K562 (cell line): ENCODE measurements around the gene ABCG1. TPM values are rescaled to one million over a fixed set of nuclear protein-coding genes. Genes with fewer than 3 reads are reported as not detected.

Experiments
- ATAC-seq: fragments of 200-7000 bp; cut with Tn5 transposase; 3 replicates; pipeline ENCODE4 v1.9.1; 2020; ENCODE audit warnings: moderate library complexity
- BruUV-seq: library from RNA; stranded (reverse); fragments of 400-500 nt; replicated peaks from 2 replicates; lab custom pipeline; 2021; lab: Mats Ljungman, UMichigan
- CTCF ChIA-PET: fragments of 300-600 bp; formaldehyde crosslinking; extraction: SDS; loops from one replicate; lab custom pipeline; 2021; ENCODE audit warnings: low intra/inter-chr PET ratio; lab: Yijun Ruan, JAX
- POLR2A ChIA-PET: fragments of 300-600, 350-650 bp; sonication (Branson Sonifier 250); formaldehyde crosslinking; extraction: SDS; loops from one replicate; lab custom pipeline; 2021; ENCODE audit warnings: antibody characterized with exemption, inconsistent platforms; lab: Yijun Ruan, JAX
- DNase-seq, 4 experiments: peaks; one replicate each; pipeline versions ENCODE4 v3.0.0 to v3.0.0-alpha.2; 2011 to 2018; ENCODE audit warnings: low spot score in 3 of 4, mixed read lengths in 3 of 4; ENCODE audit errors: extremely low read depth in 1 of 4
- FAIRE-seq: peaks from 2 replicates; lab custom pipeline; 2011; peaks lifted over from hg19 to GRCh38; lab: Jason Lieb, UNC
- H2AFZ ChIP-seq: 2 replicates; pipeline ENCODE4 v1.6.0; 2011; ENCODE audit warnings: low read depth, low read length, control low read depth, inconsistent platforms
- H3K27ac ChIP-seq: fragments of 200-600 bp; 3 replicates; pipeline ENCODE4 v1.8.0; 2011; ENCODE audit warnings: low read depth, mild to moderate bottlenecking, control low read depth, inconsistent platforms, low read length, moderate library complexity, mixed read lengths; ENCODE audit errors: extremely low read depth
- H3K27me3 ChIP-seq, 2 experiments: fragments of 300-600 bp in 1 of 2; 2 replicates in 1 of 2; 3 replicates in 1 of 2; pipeline versions ENCODE4 v1.6.0 to v1.8.0; 2011; ENCODE audit warnings: inconsistent platforms in 2 of 2, low read length in 2 of 2, mild to moderate bottlenecking in 1 of 2, mixed read lengths in 1 of 2, moderate library complexity in 1 of 2; ENCODE audit not compliant: control insufficient read depth in 2 of 2, insufficient read depth in 2 of 2
- H3K36me3 ChIP-seq: fragments of 300-600 bp; 3 replicates; pipeline ENCODE4 v1.8.0; 2011; ENCODE audit warnings: mild to moderate bottlenecking, low read length, inconsistent platforms; ENCODE audit not compliant: control insufficient read depth, insufficient read depth
- H3K4me1 ChIP-seq, 2 experiments: fragments of 200-600 bp in 1 of 2; replicated peaks in 1 of 2; 2 replicates in 1 of 2; 3 replicates in 1 of 2; pipeline versions ENCODE4 v1.5.1 to v1.8.0; 2011; ENCODE audit warnings: inconsistent platforms in 2 of 2, low read length in 2 of 2, mild to moderate bottlenecking in 1 of 2, mixed read lengths in 1 of 2, moderate library complexity in 1 of 2; ENCODE audit not compliant: control insufficient read depth in 2 of 2, insufficient read depth in 2 of 2
- H3K4me2 ChIP-seq: 2 replicates; pipeline ENCODE4 v1.6.1; 2011; ENCODE audit warnings: low read length, control low read depth, inconsistent platforms, mixed read lengths; ENCODE audit not compliant: insufficient read depth
- H3K4me3 ChIP-seq: fragments of 200-600 bp; sonication (generic), shearing (Covaris generic); 2 replicates; pipeline ENCODE4 v1.5.1; 2016; ENCODE audit warnings: control low read depth, inconsistent platforms
- H3K79me2 ChIP-seq: fragments of 200-600 bp; 3 replicates; pipeline ENCODE4 v1.8.0; 2011; ENCODE audit warnings: low read length, inconsistent platforms; ENCODE audit not compliant: control insufficient read depth, insufficient read depth
- H3K9ac ChIP-seq, 2 experiments: 2 replicates each; pipeline versions ENCODE4 v1.6.0 to v1.6.1; 2011; ENCODE audit warnings: low read depth in 2 of 2, low read length in 2 of 2, control low read depth in 1 of 2, inconsistent platforms in 1 of 2, mild to moderate bottlenecking in 1 of 2, mixed read lengths in 1 of 2; ENCODE audit not compliant: insufficient read depth in 1 of 2
- H3K9me1 ChIP-seq: one replicate; pipeline ENCODE4 v1.6.0; 2011; ENCODE audit warnings: inconsistent platforms, mild to moderate bottlenecking, low read length, moderate library complexity; ENCODE audit not compliant: control insufficient read depth, insufficient read depth
- H3K9me3 ChIP-seq: replicated peaks from 2 replicates; pipeline ENCODE4 v1.5.1; 2011; ENCODE audit warnings: low read depth, low read length, inconsistent platforms; ENCODE audit not compliant: control insufficient read depth, insufficient read depth
- H4K20me1 ChIP-seq: replicated peaks from 2 replicates; pipeline ENCODE4 v1.6.1; 2011; ENCODE audit warnings: low read length, inconsistent platforms, mixed read lengths; ENCODE audit not compliant: control insufficient read depth, insufficient read depth
- CBFA2T2 ChIP-seq: fragments of 450-650 bp; conservative IDR thresholded peaks from 2 replicates; pipeline ENCODE4 v1.6.1; 2017; ENCODE audit warnings: mild to moderate bottlenecking
- HDAC6 ChIP-seq: IDR thresholded peaks from 2 replicates; pipeline ENCODE4 v1.6.1; 2012; ENCODE audit warnings: low read depth, mild to moderate bottlenecking, control low read depth, inconsistent platforms, low read length, moderate library complexity
- KDM5B ChIP-seq: fragments of 200-600 bp; sonication (generic); IDR thresholded peaks from 2 replicates; pipeline ENCODE4 v1.6.1; 2012; ENCODE audit warnings: low read depth, mild to moderate bottlenecking, moderate library complexity, low read length, control low read depth, inconsistent platforms; ENCODE audit not compliant: insufficient replicate concordance
- MTA1 ChIP-seq: fragments of 450-650 bp; IDR thresholded peaks from 2 replicates; pipeline ENCODE4 v1.6.1; 2017; ENCODE audit warnings: borderline replicate concordance
- POLR2AphosphoS5 ChIP-seq: IDR thresholded peaks from 2 replicates; pipeline ENCODE4 v1.6.1; 2011; ENCODE audit warnings: mild to moderate bottlenecking, low read depth, low read length, moderate library complexity; ENCODE audit not compliant: control insufficient read depth, insufficient read depth
- SPI1 ChIP-seq: IDR thresholded peaks from 2 replicates; pipeline ENCODE4 v1.6.1; 2011; ENCODE audit warnings: low read depth, low read length, control low read depth, borderline replicate concordance
- TAL1 ChIP-seq: fragments of 450-650 bp; IDR thresholded peaks from 2 replicates; pipeline ENCODE4 v1.6.1; 2016; ENCODE audit warnings: mild to moderate bottlenecking
- WHSC1 ChIP-seq: IDR thresholded peaks from one replicate; pipeline ENCODE4 v1.6.1; 2012; ENCODE audit warnings: low read length, control low read depth, inconsistent platforms
- ZBTB17 ChIP-seq: fragments of 450-650 bp; formaldehyde crosslinking; IDR thresholded peaks from 2 replicates; pipeline ENCODE4 v1.4.0; 2020; ENCODE audit warnings: mild to moderate bottlenecking
- ZNF175 ChIP-seq: fragments of 200-800 bp; sonication (Bioruptor generic); IDR thresholded peaks from 2 replicates; pipeline ENCODE4 v1.6.1; 2016; ENCODE audit warnings: low read depth, mild to moderate bottlenecking, missing genetic modification characterization, missing compliant biosample characterization
- ZNF780A ChIP-seq: fragments of 250-450 bp; sonication (Bioruptor Pico); IDR thresholded peaks from 2 replicates; pipeline ENCODE4 v1.5.0; 2021; ENCODE audit warnings: mild to moderate bottlenecking
- WGBS: fragments of 100-300 bp; shearing (Covaris generic); methylation state at CpG from one replicate; pipeline ENCODE4 v1.1.6; 2016; ENCODE audit warnings: low coverage, mixed read lengths; ENCODE audit not compliant: insufficient coverage; ENCODE audit errors: missing lambda C conversion rate; 5-methylcytosine and 5-hydroxymethylcytosine counted together
- in situ Hi-C: fragments of 300-500 bp; cut with MboI; formaldehyde crosslinking; loops from 4 replicates; pipeline ENCODE4 v1.15.0; 2018; ENCODE audit warnings: inconsistent platforms, mixed read lengths
- intact Hi-C: fragments of 100-400 bp; cut with micrococcal nuclease; formaldehyde crosslinking; loops from 2 replicates; pipeline ENCODE4 v1.14.2; 2022
- polyA plus RNA-seq, 8 experiments: library from polyadenylated mRNA; depleted of rRNA in 4 of 8; stranded (reverse) in 5 of 8; unstranded in 3 of 8; fragments of >200 nt; fragmentation: Nextera tagmentation in 2 of 8; fragmentation: Illumina TruSeq in 1 of 8; extraction: Ambion mirVana in 2 of 8; extraction: Trizol in 1 of 8; gene quantifications; 2 replicates each; pipeline versions ENCODE4 v1.2.1 to v1.2.3, GENCODE V29; 2011 to 2014; ENCODE audit warnings: inconsistent platforms in 1 of 8, missing spikeins in 1 of 8
- total RNA-seq, 7 experiments: library from RNA; depleted of rRNA in 6 of 7; stranded (reverse); fragments of >200 nt in 6 of 7; fragmentation: Illumina TruSeq in 2 of 7; extraction: Trizol in 2 of 7; gene quantifications; 2 replicates each; pipeline versions ENCODE4 v1.2.1 to v1.2.3, GENCODE V29; 2011 to 2021; ENCODE audit warnings: low replicate concordance in 1 of 7
- TF ChIP-seq, protein P1 (sequence below): fragments of 150-350 bp; IDR thresholded peaks from 2 replicates; pipeline ENCODE4 v1.6.1; 2014; ENCODE audit warnings: low read depth, mild to moderate bottlenecking, low read length, borderline replicate concordance
- TF ChIP-seq, protein P2 (sequence below): fragments of 250-450 bp; sonication (Bioruptor Pico); IDR thresholded peaks from 2 replicates; pipeline ENCODE4 v1.5.0; 2021; ENCODE audit warnings: mild to moderate bottlenecking, borderline replicate concordance

The ABCG1 gene
- total and polyA plus RNA-seq, 9 of the 15 experiments (the other 6 are each of a cell fraction or from before 2014, with no cell fraction given): 0.04 to 0.09 TPM; not detected in 7

DNA sequence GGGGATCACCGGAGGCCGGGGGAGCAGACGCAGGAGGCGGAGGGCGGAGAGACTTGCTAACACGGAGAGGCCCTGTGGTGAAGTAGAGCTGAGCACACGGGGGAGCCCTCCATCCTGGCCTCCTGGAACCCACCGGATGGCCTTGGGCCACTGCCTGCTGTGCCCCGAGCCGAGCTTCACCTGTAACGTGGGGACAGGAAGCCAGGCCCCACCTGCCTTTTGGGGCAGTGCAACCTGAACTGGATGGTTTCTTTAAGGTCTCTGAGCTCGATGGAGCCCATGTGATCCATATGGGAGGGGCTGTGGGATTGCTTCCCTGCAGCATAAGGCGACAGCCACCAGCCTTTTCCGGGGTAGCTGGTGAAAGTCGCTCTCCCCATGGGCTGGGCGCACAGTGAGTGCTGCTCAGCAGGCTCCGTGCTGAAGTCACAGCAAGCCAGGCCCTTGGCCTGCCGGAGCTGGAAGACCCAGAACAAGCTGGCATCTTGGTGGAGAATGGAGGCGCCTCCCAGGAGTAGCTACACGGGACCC, 60.5 kb downstream of the ABCG1 start (continued):
- TF ChIP-seq SPI1 (no peak), CBFA2T2 (no peak)

DNA sequence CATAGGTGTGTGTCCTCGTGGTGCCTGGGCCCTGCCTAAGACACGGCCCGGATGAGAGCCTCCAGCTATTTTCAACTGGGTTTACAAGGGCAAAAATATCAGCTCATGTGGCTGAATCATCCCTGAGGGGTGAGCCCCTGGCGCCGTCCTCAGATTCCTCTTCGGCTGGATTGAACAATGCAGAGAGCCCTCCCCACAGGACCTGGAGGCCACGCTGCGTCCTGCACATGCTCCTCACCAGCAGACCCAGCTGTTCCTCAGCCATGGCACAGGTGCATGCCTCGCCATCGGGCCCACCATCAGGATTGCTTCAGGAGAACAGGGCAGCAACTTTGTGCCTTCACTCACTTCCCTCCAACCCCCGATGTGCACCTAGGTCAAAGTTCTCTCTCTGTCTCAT, 60.9 kb downstream of the ABCG1 start:
- FAIRE-seq (no peak), DNase-seq (no peak), ATAC-seq (no peak)
- Histone ChIP-seq H3K9me3 (no peaks in the 10 kb centered on the region), H3K4me3 (no peak overlapping the region), H3K27me3 (peaks cover 48 to 84% of the 10 kb centered on the region in 2 experiments), H3K4me2 (no peak overlapping the region), H3K9me1 (peaks cover 6% of the 10 kb centered on the region), H3K9ac (no peak overlapping the region), H4K20me1 (peaks cover 20% of the 10 kb centered on the region; the same call in 1 of the 2 replicates), H3K79me2 (no peaks in the 10 kb centered on the region), H3K27ac (no peak overlapping the region), H2AFZ (no peak overlapping the region), H3K4me1 (no peaks in the 10 kb centered on the region), H3K36me3 (no peaks in the 10 kb centered on the region)
- ChIA-PET POLR2A (interaction anchor here (0.5 to 1.0 kb wide), 2 partner anchors 14 to 18 kb away, joined by 3 to 7 read pairs; no protein-coding TSS in a partner anchor), CTCF (no interaction called here)
- TF ChIP-seq MTA1 (no peak), TAL1 (no peak), ZBTB17 (CRISPR knock-in tag) (no peak), POLR2AphosphoS5 (no peak), HDAC6 (no peak), WHSC1 (no peak), KDM5B (no peak), ZNF175 (CRISPR knock-in tag) (no peak), ZNF780A (CRISPR knock-in tag) (no peak)
- TF ChIP-seq, protein P1, sequence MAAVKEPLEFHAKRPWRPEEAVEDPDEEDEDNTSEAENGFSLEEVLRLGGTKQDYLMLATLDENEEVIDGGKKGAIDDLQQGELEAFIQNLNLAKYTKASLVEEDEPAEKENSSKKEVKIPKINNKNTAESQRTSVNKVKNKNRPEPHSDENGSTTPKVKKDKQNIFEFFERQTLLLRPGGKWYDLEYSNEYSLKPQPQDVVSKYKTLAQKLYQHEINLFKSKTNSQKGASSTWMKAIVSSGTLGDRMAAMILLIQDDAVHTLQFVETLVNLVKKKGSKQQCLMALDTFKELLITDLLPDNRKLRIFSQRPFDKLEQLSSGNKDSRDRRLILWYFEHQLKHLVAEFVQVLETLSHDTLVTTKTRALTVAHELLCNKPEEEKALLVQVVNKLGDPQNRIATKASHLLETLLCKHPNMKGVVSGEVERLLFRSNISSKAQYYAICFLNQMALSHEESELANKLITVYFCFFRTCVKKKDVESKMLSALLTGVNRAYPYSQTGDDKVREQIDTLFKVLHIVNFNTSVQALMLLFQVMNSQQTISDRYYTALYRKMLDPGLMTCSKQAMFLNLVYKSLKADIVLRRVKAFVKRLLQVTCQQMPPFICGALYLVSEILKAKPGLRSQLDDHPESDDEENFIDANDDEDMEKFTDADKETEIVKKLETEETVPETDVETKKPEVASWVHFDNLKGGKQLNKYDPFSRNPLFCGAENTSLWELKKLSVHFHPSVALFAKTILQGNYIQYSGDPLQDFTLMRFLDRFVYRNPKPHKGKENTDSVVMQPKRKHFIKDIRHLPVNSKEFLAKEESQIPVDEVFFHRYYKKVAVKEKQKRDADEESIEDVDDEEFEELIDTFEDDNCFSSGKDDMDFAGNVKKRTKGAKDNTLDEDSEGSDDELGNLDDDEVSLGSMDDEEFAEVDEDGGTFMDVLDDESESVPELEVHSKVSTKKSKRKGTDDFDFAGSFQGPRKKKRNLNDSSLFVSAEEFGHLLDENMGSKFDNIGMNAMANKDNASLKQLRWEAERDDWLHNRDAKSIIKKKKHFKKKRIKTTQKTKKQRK: no peak
- TF ChIP-seq, protein P2, sequence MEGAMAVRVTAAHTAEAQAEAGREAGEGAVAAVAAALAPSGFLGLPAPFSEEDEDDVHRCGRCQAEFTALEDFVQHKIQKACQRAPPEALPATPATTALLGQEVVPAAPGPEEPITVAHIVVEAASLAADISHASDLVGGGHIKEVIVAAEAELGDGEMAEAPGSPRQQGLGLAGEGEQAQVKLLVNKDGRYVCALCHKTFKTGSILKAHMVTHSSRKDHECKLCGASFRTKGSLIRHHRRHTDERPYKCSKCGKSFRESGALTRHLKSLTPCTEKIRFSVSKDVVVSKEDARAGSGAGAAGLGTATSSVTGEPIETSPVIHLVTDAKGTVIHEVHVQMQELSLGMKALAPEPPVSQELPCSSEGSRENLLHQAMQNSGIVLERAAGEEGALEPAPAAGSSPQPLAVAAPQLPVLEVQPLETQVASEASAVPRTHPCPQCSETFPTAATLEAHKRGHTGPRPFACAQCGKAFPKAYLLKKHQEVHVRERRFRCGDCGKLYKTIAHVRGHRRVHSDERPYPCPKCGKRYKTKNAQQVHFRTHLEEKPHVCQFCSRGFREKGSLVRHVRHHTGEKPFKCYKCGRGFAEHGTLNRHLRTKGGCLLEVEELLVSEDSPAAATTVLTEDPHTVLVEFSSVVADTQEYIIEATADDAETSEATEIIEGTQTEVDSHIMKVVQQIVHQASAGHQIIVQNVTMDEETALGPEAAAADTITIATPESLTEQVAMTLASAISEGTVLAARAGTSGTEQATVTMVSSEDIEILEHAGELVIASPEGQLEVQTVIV (CRISPR knock-in tag): no peak
- no TSS peak for BruUV-seq
- in situ Hi-C loops (no loop called here), intact Hi-C loops (no loop called here)
- 2% methylated on average over 11 of the region's 11 CpGs for WGBS
